Erythroblast (primary cell): Measurements from ENCODE around the gene TP53BP2.

Experiments used
- GATA1 ChIP-seq: IDR thresholded peaks from 2 replicates; pipeline ENCODE4 v1.6.1; 2011; ENCODE audit warnings: low read depth, mild to moderate bottlenecking, control low read depth, low read length, moderate library complexity
- POLR2A ChIP-seq: IDR thresholded peaks from 2 replicates; pipeline ENCODE4 v1.6.1; 2011; ENCODE audit warnings: mild to moderate bottlenecking, low read length

- no peak for TF ChIP-seq POLR2A
- no peak for TF ChIP-seq GATA1
Measured at GRCh38 chr1:223750730-223751570, 94.8 kb downstream of the TP53BP2 start.
